Measurements from ENCODE around the gene DAGLA.

Gene DAGLA

GRCh38 chr11:61714916-61715315 lies 34.7 kb downstream of the DAGLA start:
- Mint-ChIP-seq H3K36me3 (ENCODE audit: low read depth) (no peaks in the 10 kb centered on the region), H3K27ac (no peak overlapping the region), H3K4me1 (ENCODE audit: low read depth) (no peaks in the 10 kb centered on the region), H3K9me3 (no peaks in the 10 kb centered on the region), H3K27me3 (ENCODE audit: low read depth) (no peaks in the 10 kb centered on the region), H3K4me3 (no peak overlapping the region)
- DNase-seq (ENCODE audit: low spot score), result no peak

DNA sequence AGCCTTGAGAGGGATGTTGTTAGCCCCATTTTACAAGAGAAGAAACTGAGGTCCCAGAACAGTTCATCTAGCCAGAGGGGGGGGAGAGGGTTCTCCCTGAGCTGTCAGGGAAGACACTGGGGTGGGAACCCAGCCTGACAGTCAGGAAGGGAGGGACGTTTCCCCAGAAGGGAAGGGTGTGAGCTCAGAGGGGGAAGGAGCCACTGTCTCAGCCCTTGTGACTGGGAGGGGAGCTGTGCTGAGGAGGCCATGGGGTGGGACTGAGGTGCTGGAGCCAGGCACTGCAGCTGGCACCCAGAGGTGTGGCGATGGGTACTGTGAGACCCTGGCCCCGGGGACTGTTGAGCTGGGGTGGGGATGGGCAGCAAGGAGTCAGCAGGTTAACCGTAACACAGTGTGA lies 35.7 kb downstream of the DAGLA start:
- no peak overlapping the region for H3K27ac Mint-ChIP-seq
- no peaks in the 10 kb centered on the region for H3K36me3 Mint-ChIP-seq (ENCODE audit: low read depth)
- no peak for DNase-seq (ENCODE audit: low spot score)
- no peak overlapping the region for H3K4me3 Mint-ChIP-seq
- no peaks in the 10 kb centered on the region for H3K9me3 Mint-ChIP-seq
- no peaks in the 10 kb centered on the region for H3K4me1 Mint-ChIP-seq (ENCODE audit: low read depth)
- no peaks in the 10 kb centered on the region for H3K27me3 Mint-ChIP-seq (ENCODE audit: low read depth)

DNA sequence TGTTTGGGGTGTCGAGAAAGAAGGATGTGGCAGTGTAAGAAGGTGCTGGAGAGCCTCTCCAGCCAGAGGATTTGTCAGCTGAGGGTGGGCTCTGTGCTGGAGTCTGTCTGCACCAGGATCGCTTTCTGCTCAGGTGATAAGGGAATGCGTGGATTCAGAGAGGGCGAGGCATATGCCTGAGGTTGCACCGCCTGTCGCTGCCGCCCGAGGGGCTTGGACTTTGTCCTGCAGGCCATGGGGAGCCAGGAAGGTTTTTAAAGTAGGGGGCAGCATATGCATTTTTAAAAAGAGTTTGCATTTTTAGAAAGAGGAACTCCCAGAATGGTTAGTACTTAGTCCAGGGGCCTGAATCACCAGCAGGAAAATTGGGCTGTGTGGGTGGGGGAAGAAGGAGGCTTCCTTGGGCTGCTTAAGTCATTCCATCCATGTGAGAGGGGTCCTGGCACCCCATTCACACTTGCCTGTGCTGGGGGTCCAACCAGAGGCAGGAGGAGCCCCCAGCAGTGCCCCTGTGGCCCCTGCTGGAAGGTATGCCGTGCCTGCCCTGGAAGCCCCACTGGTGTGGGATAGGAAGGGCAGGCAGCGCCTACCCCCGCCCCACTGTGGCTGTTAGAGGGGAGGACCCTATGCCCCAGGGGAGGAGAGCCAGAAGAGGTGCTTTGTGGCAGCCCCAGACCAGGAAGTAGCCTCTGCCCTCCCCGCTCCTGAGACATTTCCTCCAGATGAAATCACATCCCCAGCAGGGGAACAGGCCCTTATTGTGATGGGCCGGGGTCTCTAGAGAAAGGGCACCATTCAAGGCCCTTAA lies 36.5 kb downstream of the DAGLA start:
- H3K27ac Mint-ChIP-seq, result no peak overlapping the region
- no peaks in the 10 kb centered on the region for H3K27me3 Mint-ChIP-seq (ENCODE audit: low read depth)
- DNase-seq (ENCODE audit: low spot score), result no peak
- no peaks in the 10 kb centered on the region for H3K9me3 Mint-ChIP-seq
- H3K4me3 Mint-ChIP-seq, result no peak overlapping the region
- H3K36me3 Mint-ChIP-seq (ENCODE audit: low read depth), result no peaks in the 10 kb centered on the region
- H3K4me1 Mint-ChIP-seq (ENCODE audit: low read depth), result no peaks in the 10 kb centered on the region

DNA sequence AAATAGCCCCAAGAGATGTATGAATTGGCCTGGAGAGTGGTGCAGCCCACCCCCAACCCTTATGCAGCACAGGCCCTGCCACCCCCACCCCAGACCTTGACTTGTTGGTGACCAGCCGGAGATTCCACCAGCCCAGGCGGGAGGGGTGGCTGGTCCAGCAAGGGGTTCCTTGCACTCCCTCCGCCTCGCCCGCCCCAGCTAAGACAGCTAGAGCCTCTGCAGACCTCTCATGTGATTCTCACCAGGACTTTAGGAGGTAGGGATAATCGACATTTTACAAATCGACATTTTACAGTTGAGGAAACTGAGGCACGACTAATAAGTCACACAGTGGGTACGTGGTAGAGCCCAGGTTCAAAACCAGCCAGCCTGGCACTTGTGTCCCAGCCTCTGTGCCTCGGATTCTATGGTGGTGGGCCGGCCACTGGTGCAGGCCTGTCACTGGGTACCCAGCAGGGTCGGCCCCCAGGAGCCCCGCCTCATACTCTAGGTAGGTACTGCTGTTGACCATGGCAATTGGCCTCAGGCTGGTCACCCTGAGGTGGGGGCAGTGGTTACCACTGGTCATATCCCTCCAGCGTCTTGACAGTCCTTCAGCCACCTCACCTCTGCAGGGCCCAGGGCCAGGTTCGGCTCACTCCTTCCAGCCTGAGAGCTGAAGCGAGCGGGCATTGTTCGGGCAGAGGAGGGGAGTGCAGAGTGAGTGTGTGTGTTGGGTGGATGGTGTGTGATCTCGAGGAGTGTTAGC lies 37.3 kb downstream of the DAGLA start:
- DNase-seq (ENCODE audit: low spot score), result no peak
- Mint-ChIP-seq H3K27me3 (ENCODE audit: low read depth) (no peaks in the 10 kb centered on the region), H3K36me3 (ENCODE audit: low read depth) (no peaks in the 10 kb centered on the region), H3K27ac (no peak overlapping the region), H3K4me3 (no peak overlapping the region), H3K9me3 (no peaks in the 10 kb centered on the region), H3K4me1 (ENCODE audit: low read depth) (no peaks in the 10 kb centered on the region)

DNA sequence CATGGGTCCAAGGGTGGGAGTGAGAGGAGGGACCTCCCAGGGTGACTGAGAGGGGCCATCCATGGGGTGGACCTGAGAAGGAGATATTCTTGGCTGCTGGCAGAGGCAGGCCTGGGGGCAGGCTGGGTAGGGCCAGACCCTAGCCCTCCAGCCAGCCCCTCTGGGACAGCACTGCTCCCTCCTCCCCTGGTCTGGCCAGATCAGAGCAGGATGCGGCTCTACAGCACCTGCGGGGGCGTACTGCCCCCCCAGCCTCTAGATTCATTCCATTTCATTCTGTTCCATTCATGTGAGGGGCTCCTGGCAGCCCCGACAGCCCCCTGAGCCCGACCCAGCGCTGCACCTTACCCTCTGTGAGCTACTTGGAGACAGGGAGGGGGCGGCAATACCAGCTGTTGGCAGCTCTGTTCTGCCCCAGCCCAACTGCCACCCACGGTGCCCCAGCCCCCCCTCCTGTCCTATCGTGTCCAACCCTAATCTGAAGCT lies 37.9 kb downstream of the DAGLA start:
- Mint-ChIP-seq H3K9me3 (no peaks in the 10 kb centered on the region), H3K4me1 (ENCODE audit: low read depth) (no peaks in the 10 kb centered on the region), H3K36me3 (ENCODE audit: low read depth) (no peaks in the 10 kb centered on the region), H3K4me3 (no peak overlapping the region), H3K27me3 (ENCODE audit: low read depth) (no peaks in the 10 kb centered on the region), H3K27ac (no peak overlapping the region)
- DNase-seq (ENCODE audit: low spot score), result no peak

DNA sequence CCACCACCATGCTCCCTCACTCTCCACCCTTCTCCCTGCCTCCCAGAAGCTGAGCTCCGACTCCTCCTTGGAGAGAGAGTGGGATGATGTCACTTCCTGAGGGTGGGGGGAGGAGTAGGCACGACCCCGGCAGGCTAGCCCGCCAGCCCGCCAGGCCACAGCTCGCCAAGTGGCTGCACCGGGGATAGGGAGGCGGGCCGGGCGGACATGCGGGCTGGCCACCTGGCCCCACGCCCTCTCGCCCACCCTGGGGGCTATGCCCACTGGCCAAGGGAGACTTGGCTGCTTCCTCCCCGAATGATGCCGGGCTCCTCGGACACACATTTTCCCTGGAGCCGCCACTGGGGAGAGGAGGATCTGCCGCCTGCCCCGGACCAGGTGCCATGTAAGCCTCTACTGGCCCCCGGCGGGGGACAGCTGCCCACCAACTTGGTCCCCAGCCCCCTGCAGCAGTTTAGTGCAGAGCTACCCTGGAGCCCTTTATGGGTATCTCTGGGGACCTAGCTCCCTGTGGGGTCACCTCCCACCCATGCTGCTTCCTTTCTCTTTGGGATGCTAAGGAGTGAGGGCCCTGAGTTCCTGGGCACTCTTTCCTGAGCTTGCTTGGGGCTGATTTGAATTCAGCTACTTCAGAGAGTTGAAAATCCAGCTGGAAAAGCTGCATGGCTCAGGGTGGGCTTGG lies 38.6 kb downstream of the DAGLA start:
- H3K27ac Mint-ChIP-seq, result no peak overlapping the region
- no peaks in the 10 kb centered on the region for H3K9me3 Mint-ChIP-seq
- DNase-seq (ENCODE audit: low spot score), result no peak

GRCh38 chr11:61719978-61720377 lies 39.8 kb downstream of the DAGLA start:
- H3K27me3 Mint-ChIP-seq (ENCODE audit: low read depth), result no peaks in the 10 kb centered on the region
- H3K36me3 Mint-ChIP-seq (ENCODE audit: low read depth), result no peaks in the 10 kb centered on the region
- no peak overlapping the region for H3K4me3 Mint-ChIP-seq
- H3K27ac Mint-ChIP-seq, result no peak overlapping the region
- DNase-seq (ENCODE audit: low spot score), result no peak
- H3K4me1 Mint-ChIP-seq (ENCODE audit: low read depth), result no peaks in the 10 kb centered on the region
- no peaks in the 10 kb centered on the region for H3K9me3 Mint-ChIP-seq

More for the DNA sequence above, 38.6 kb downstream of the DAGLA start:
- Mint-ChIP-seq H3K36me3 (ENCODE audit: low read depth) (no peaks in the 10 kb centered on the region), H3K4me1 (ENCODE audit: low read depth) (no peaks in the 10 kb centered on the region), H3K27me3 (ENCODE audit: low read depth) (no peaks in the 10 kb centered on the region), H3K4me3 (no peak overlapping the region)

- H3K36me3 Mint-ChIP-seq (ENCODE audit: low read depth), result no peaks in the 10 kb centered on the region
- H3K27ac Mint-ChIP-seq, result no peak overlapping the region
- H3K4me3 Mint-ChIP-seq, result no peak overlapping the region
- no peaks in the 10 kb centered on the region for H3K4me1 Mint-ChIP-seq (ENCODE audit: low read depth)
- no peak for DNase-seq (ENCODE audit: low spot score)
- no peaks in the 10 kb centered on the region for H3K27me3 Mint-ChIP-seq (ENCODE audit: low read depth)
- H3K9me3 Mint-ChIP-seq, result no peaks in the 10 kb centered on the region
Observed at GRCh38 chr11:61720597-61720996, 40.4 kb downstream of the DAGLA start.

DNA sequence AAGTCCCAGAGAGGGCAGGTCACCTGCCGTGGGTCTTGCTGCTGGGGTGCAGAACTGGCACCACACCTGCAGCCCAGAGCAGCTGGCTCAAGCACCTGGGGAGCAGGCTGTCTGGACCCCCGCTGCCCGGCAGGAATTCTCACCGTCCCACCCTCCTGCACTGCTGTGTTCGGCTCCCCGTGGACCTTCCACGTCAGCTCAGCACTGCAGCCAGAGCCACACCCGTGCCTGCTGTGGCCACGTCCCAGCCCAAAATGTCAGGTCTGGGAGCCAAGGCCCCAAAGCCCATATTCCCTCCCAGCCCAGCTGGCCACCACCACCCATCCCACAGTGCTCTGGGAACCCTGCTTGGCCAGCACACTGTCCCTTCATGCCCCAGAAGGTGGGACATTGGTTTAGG lies 44.2 kb downstream of the DAGLA start:
- no peak overlapping the region for H3K27ac Mint-ChIP-seq
- H3K4me3 Mint-ChIP-seq, result no peak overlapping the region
- no peaks in the 10 kb centered on the region for H3K4me1 Mint-ChIP-seq (ENCODE audit: low read depth)
- H3K27me3 Mint-ChIP-seq (ENCODE audit: low read depth), result no peaks in the 10 kb centered on the region
- no peaks in the 10 kb centered on the region for H3K36me3 Mint-ChIP-seq (ENCODE audit: low read depth)
- no peaks in the 10 kb centered on the region for H3K9me3 Mint-ChIP-seq
- no peak for DNase-seq (ENCODE audit: low spot score)

DNA sequence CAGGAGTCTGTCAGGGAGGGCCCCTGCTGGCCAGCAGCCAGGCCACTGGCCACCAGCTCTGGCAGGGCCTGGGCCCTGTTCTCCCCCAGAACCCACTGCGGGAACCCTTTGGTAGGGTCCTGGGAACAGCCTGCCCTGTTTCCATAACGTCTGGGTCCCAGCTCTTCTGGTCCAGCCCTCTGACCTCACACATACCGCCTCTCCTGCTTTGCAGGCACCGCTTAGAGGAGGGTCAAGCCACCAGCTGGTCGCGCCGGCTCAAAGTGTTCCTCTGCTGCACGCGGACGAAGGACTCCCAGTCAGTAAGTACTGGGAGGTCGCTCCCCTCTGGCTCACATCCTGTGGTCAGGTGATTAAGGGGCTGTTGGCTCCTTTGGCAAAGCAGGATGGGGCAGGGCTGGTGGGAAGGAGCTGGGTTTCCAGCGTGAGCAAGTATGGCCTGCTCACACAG lies 45.6 kb downstream of the DAGLA start:
- DNase-seq (ENCODE audit: low spot score), result no peak
- no peaks in the 10 kb centered on the region for H3K9me3 Mint-ChIP-seq
- H3K4me3 Mint-ChIP-seq, result no peak overlapping the region
- H3K36me3 Mint-ChIP-seq (ENCODE audit: low read depth), result no peaks in the 10 kb centered on the region
- no peak overlapping the region for H3K27ac Mint-ChIP-seq
- H3K4me1 Mint-ChIP-seq (ENCODE audit: low read depth), result no peaks in the 10 kb centered on the region
- no peaks in the 10 kb centered on the region for H3K27me3 Mint-ChIP-seq (ENCODE audit: low read depth)

- H3K27ac Mint-ChIP-seq, result no peak overlapping the region
- H3K27me3 Mint-ChIP-seq (ENCODE audit: low read depth), result no peaks in the 10 kb centered on the region
- DNase-seq (ENCODE audit: low spot score), result no peak
- H3K9me3 Mint-ChIP-seq, result no peaks in the 10 kb centered on the region
- H3K4me1 Mint-ChIP-seq (ENCODE audit: low read depth), result no peaks in the 10 kb centered on the region
- H3K4me3 Mint-ChIP-seq, result no peak overlapping the region
- no peaks in the 10 kb centered on the region for H3K36me3 Mint-ChIP-seq (ENCODE audit: low read depth)
Observed at GRCh38 chr11:61726775-61727174, 46.6 kb downstream of the DAGLA start.

DNA sequence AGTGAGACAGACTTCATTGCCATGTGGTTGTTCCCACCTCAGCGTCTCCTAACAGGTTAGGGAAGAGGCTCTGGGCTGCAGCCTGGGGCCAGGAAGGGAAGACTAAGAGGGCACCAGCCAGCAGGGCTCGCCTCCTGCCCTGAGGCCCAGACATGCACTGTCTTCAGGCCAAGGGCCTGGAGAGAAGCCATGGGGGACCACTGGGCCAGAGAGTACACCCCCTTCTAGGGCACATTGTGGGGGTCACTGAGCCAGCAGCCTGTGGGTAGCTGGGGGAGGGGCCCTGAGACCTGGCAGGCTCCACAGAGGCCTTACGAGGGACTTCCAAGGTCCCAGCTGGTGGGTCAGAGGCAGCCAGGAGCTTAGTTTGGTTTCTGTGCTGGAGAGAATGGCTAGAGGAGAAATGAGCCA lies 47.2 kb downstream of the DAGLA start:
- DNase-seq (ENCODE audit: low spot score), result no peak
- no peaks in the 10 kb centered on the region for H3K36me3 Mint-ChIP-seq (ENCODE audit: low read depth)
- H3K4me1 Mint-ChIP-seq (ENCODE audit: low read depth), result no peaks in the 10 kb centered on the region
- no peak overlapping the region for H3K4me3 Mint-ChIP-seq
- no peaks in the 10 kb centered on the region for H3K27me3 Mint-ChIP-seq (ENCODE audit: low read depth)
- H3K27ac Mint-ChIP-seq, result no peak overlapping the region
- no peaks in the 10 kb centered on the region for H3K9me3 Mint-ChIP-seq

- Mint-ChIP-seq H3K4me1 (ENCODE audit: low read depth) (peaks cover under 1% of the 10 kb centered on the region), H3K27me3 (ENCODE audit: low read depth) (no peaks in the 10 kb centered on the region), H3K36me3 (ENCODE audit: low read depth) (no peaks in the 10 kb centered on the region), H3K27ac (no peak overlapping the region), H3K9me3 (no peaks in the 10 kb centered on the region), H3K4me3 (no peak overlapping the region)
- no peak for DNase-seq (ENCODE audit: low spot score)
Observed at GRCh38 chr11:61728066-61728939, 48.1 kb downstream of the DAGLA start.
